H9 (cell line): ENCODE measurements around the gene C17orf113. TPM values are rescaled to one million over a fixed set of nuclear protein-coding genes. Genes with fewer than 3 reads are reported as not detected.

Experiments used
- DNase-seq: peaks from one replicate; pipeline ENCODE4 v3.0.0-alpha.2; 2017
- H2AFZ ChIP-seq: one replicate; pipeline ENCODE4 v1.6.1; 2013; ENCODE audit warnings: mild to moderate bottlenecking, low read length, control low read depth, moderate library complexity
- H2AK5ac ChIP-seq: 2 replicates; pipeline ENCODE4 v1.6.1; 2013; ENCODE audit warnings: low read length, control low read depth, mixed read lengths; ENCODE audit not compliant: insufficient read length
- H2BK120ac ChIP-seq: one replicate; pipeline ENCODE4 v1.6.1; 2013; ENCODE audit warnings: low read depth, mild to moderate bottlenecking, low read length, control low read depth, inconsistent platforms; ENCODE audit not compliant: poor library complexity, severe bottlenecking
- H2BK12ac ChIP-seq: 2 replicates; pipeline ENCODE4 v1.6.1; 2013; ENCODE audit warnings: low read length, control low read depth, mixed read lengths, low read depth; ENCODE audit not compliant: insufficient read length
- H2BK15ac ChIP-seq: 2 replicates; pipeline ENCODE4 v1.6.1; 2013; ENCODE audit warnings: low read depth, low read length, control low read depth
- H2BK20ac ChIP-seq: one replicate; pipeline ENCODE4 v1.6.1; 2013; ENCODE audit warnings: low read depth, mild to moderate bottlenecking, low read length, control low read depth, inconsistent platforms; ENCODE audit not compliant: poor library complexity, severe bottlenecking
- H2BK5ac ChIP-seq: 2 replicates; pipeline ENCODE4 v1.6.1; 2013; ENCODE audit warnings: low read length, control low read depth, mixed read lengths; ENCODE audit not compliant: insufficient read length
- H3K14ac ChIP-seq: 2 replicates; pipeline ENCODE4 v1.6.1; 2013; ENCODE audit warnings: low read length, control low read depth; ENCODE audit not compliant: insufficient read depth
- H3K18ac ChIP-seq: 2 replicates; pipeline ENCODE4 v1.6.1; 2013; ENCODE audit warnings: low read depth, mild to moderate bottlenecking, mixed read lengths, low read length, control low read depth; ENCODE audit not compliant: insufficient read length
- H3K23ac ChIP-seq: 2 replicates; pipeline ENCODE4 v1.6.1; 2013; ENCODE audit warnings: low read length, control low read depth, mixed read lengths, low read depth; ENCODE audit not compliant: insufficient read length
- H3K23me2 ChIP-seq: 2 replicates; pipeline ENCODE4 v1.6.1; 2013; ENCODE audit warnings: low read depth, mild to moderate bottlenecking, mixed read lengths, low read length, control low read depth; ENCODE audit not compliant: insufficient read length, poor library complexity, severe bottlenecking
- H3K27ac ChIP-seq: 2 replicates; pipeline ENCODE4 v1.5.1; 2013; ENCODE audit warnings: low read length, control low read depth, mixed read lengths, low read depth; ENCODE audit not compliant: insufficient read length
- H3K27me3 ChIP-seq: 2 replicates; pipeline ENCODE4 v1.6.1; 2013; ENCODE audit warnings: low read length, control low read depth, inconsistent platforms; ENCODE audit not compliant: insufficient read depth
- H3K4ac ChIP-seq: 2 replicates; pipeline ENCODE4 v1.6.1; 2013; ENCODE audit warnings: low read depth, mild to moderate bottlenecking, control low read depth, inconsistent platforms, low read length, moderate library complexity
- H3K4me1 ChIP-seq: 2 replicates; pipeline ENCODE4 v1.6.1; 2013; ENCODE audit warnings: low read length, control low read depth, inconsistent platforms; ENCODE audit not compliant: insufficient read depth
- H3K4me2 ChIP-seq: 2 replicates; pipeline ENCODE4 v1.6.1; 2013; ENCODE audit warnings: low read length, control low read depth, mixed read lengths; ENCODE audit not compliant: insufficient read length, insufficient read depth
- H3K56ac ChIP-seq: 2 replicates; pipeline ENCODE4 v1.6.1; 2013; ENCODE audit warnings: low read depth, mild to moderate bottlenecking, mixed read lengths, low read length, control low read depth; ENCODE audit not compliant: insufficient read length
- H3K79me1 ChIP-seq: 2 replicates; pipeline ENCODE4 v1.6.1; 2013; ENCODE audit warnings: low read depth, mild to moderate bottlenecking, moderate library complexity, low read length, control low read depth, inconsistent platforms; ENCODE audit not compliant: insufficient read depth, poor library complexity, severe bottlenecking
- H3K79me2 ChIP-seq: 2 replicates; pipeline ENCODE4 v1.6.1; 2013; ENCODE audit warnings: low read length, control low read depth, inconsistent platforms; ENCODE audit not compliant: insufficient read depth
- H3K9ac ChIP-seq: 2 replicates; pipeline ENCODE4 v1.6.1; 2013; ENCODE audit warnings: low read length, control low read depth, mixed read lengths; ENCODE audit not compliant: insufficient read length; ENCODE audit errors: extremely low read depth
- H3K9me3 ChIP-seq: one replicate; pipeline ENCODE4 v1.6.1; 2013; ENCODE audit warnings: low read depth, low read length, inconsistent platforms; ENCODE audit not compliant: control insufficient read depth
- H3T11ph ChIP-seq: one replicate; pipeline ENCODE4 v1.6.1; 2013; ENCODE audit warnings: mild to moderate bottlenecking, low read length, control low read depth, inconsistent platforms
- H4K20me1 ChIP-seq: one replicate; pipeline ENCODE4 v1.6.1; 2013; ENCODE audit not compliant: control insufficient read depth, insufficient read length, insufficient read depth
- H4K5ac ChIP-seq: 2 replicates; pipeline ENCODE4 v1.6.1; 2013; ENCODE audit warnings: low read depth, mild to moderate bottlenecking, mixed read lengths, low read length, control low read depth; ENCODE audit not compliant: insufficient read length
- H4K8ac ChIP-seq: replicated peaks from 2 replicates; pipeline ENCODE4 v1.6.1; 2013; ENCODE audit warnings: low read length, control low read depth, mixed read lengths, low read depth; ENCODE audit not compliant: insufficient read length
- H4K91ac ChIP-seq: 2 replicates; pipeline ENCODE4 v1.6.1; 2013; ENCODE audit warnings: low read depth, mild to moderate bottlenecking, moderate library complexity, mixed read lengths, low read length, control low read depth; ENCODE audit not compliant: insufficient read length
- H3K27ac Mint-ChIP-seq, 3 experiments: 2 replicates in 2 of 3; 3 replicates in 1 of 3; pipeline ENCODE4 v1.8.0; 2020 to 2021; ENCODE audit warnings: mixed read lengths in 3 of 3, mild to moderate bottlenecking in 1 of 3, moderate library complexity in 1 of 3
- H3K27me3 Mint-ChIP-seq: 2 replicates; pipeline ENCODE4 v1.8.0; 2021; ENCODE audit warnings: low read depth, mild to moderate bottlenecking, moderate library complexity, mixed read lengths
- H3K36me3 Mint-ChIP-seq, 3 experiments: 2 replicates in 2 of 3; 3 replicates in 1 of 3; pipeline ENCODE4 v1.8.0; 2020 to 2021; ENCODE audit warnings: low read depth in 3 of 3, mixed read lengths in 3 of 3; ENCODE audit not compliant: insufficient read depth in 1 of 3
- H3K4me1 Mint-ChIP-seq, 2 experiments: 2 replicates each; pipeline ENCODE4 v1.8.0; 2020; ENCODE audit warnings: mixed read lengths in 2 of 2
- H3K4me3 Mint-ChIP-seq, 2 experiments: 2 replicates in 1 of 2; 3 replicates in 1 of 2; pipeline ENCODE4 v1.8.0; 2020 to 2021; ENCODE audit warnings: mild to moderate bottlenecking in 2 of 2, mixed read lengths in 2 of 2, moderate library complexity in 1 of 2
- H3K9me3 Mint-ChIP-seq, 2 experiments: 2 replicates in 1 of 2; 3 replicates in 1 of 2; pipeline ENCODE4 v1.8.0; 2020; ENCODE audit warnings: mild to moderate bottlenecking in 2 of 2, mixed read lengths in 2 of 2, moderate library complexity in 1 of 2
- WGBS: extraction: QIAGEN DNeasy Blood & Tissue Kit; methylation state at CpG from one replicate; pipeline ENCODE4 v1.1.7; 2013; ENCODE audit warnings: missing lambda C conversion rate, low lambda C conversion rate, mixed read lengths; ENCODE audit not compliant: insufficient read length; ENCODE audit errors: extremely low coverage; 5-methylcytosine and 5-hydroxymethylcytosine counted together
- total RNA-seq: library from RNA; stranded (reverse); gene quantifications from 2 replicates; pipeline ENCODE4 v1.2.1, GENCODE V29; 2021
- TF ChIP-seq, protein P1 (sequence below): fragments of 200-600 bp; sonication (generic); conservative IDR thresholded peaks from 3 replicates; pipeline ENCODE4 v1.8.0; 2021; ENCODE audit warnings: antibody characterized with exemption, mild to moderate bottlenecking

The C17orf113 gene
- total RNA-seq, 1 experiment from 2014 or later = 1.0 TPM

DNA sequence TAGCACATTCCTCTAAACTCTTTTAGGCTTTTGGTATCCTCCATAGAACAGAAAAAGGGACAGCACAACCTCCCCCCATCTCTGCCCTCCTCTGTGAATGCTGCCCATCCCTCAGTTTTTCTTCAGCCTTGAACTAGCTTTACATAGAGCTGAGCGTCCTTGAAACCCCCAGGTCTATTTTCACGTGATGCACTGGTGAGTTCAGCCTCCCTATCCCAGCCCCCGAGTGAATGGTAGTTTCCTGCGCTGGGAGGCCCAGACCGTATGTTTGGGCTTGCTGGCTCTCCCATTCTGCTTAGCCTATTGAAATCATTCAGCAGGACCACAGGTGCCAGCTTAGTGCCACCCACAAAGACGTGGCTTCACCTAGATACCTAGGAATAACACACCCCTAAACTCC lies 25.4 kb upstream of the C17orf113 start:
- TF ChIP-seq, protein P1, sequence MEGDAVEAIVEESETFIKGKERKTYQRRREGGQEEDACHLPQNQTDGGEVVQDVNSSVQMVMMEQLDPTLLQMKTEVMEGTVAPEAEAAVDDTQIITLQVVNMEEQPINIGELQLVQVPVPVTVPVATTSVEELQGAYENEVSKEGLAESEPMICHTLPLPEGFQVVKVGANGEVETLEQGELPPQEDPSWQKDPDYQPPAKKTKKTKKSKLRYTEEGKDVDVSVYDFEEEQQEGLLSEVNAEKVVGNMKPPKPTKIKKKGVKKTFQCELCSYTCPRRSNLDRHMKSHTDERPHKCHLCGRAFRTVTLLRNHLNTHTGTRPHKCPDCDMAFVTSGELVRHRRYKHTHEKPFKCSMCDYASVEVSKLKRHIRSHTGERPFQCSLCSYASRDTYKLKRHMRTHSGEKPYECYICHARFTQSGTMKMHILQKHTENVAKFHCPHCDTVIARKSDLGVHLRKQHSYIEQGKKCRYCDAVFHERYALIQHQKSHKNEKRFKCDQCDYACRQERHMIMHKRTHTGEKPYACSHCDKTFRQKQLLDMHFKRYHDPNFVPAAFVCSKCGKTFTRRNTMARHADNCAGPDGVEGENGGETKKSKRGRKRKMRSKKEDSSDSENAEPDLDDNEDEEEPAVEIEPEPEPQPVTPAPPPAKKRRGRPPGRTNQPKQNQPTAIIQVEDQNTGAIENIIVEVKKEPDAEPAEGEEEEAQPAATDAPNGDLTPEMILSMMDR = no peak
- Histone ChIP-seq H2BK20ac (no peak overlapping the region), H4K91ac (no peak overlapping the region), H2BK12ac (no peak overlapping the region), H3K4ac (no peak overlapping the region), H2AK5ac (no peak overlapping the region), H3K9ac (no peak overlapping the region), H3K9me3 (no peaks in the 10 kb centered on the region), H4K8ac (no peak overlapping the region), H4K5ac (no peak overlapping the region), H2BK15ac (no peak overlapping the region), H3K4me1 (0 out of 2 replicates have a peak, but pooled peaks cover 3% of the 10 kb centered on the region), H2BK120ac (no peak overlapping the region), H3K23me2 (peaks cover 6% of the 10 kb centered on the region), H3K79me2 (no peaks in the 10 kb centered on the region), H3K79me1 (no peaks in the 10 kb centered on the region), H3K27me3 (no peaks in the 10 kb centered on the region), H3K27ac (no peak overlapping the region), H4K20me1 (no peaks in the 10 kb centered on the region), H3K23ac (no peak overlapping the region), H3K18ac (no peak overlapping the region), H3T11ph (no peak overlapping the region), H2AFZ (no peak overlapping the region), H3K14ac (no peak overlapping the region), H3K56ac (no peak overlapping the region), H2BK5ac (no peak overlapping the region), H3K4me2 (no peak overlapping the region)
- DNase-seq = no peak
- no peaks in the 10 kb centered on the region for H3K9me3 Mint-ChIP-seq
- H3K4me1 Mint-ChIP-seq = peaks cover 10 to 25% of the 10 kb centered on the region in 2 experiments
- WGBS = no CpG with 5 or more reads among the region's 6 CpGs
- H3K36me3 Mint-ChIP-seq = no peaks in the 10 kb centered on the region; a peak in 1 of 7 replicates
- peaks cover 14% of the 10 kb centered on the region for H3K27me3 Mint-ChIP-seq
- H3K4me3 Mint-ChIP-seq = no peak overlapping the region
- H3K27ac Mint-ChIP-seq = 0 out of 7 replicates have a peak overlapping the region, but pooled peaks of 1 of the 3 experiments have one; percentile 19
